A549 treated with ZK216348 at 1 μM for 4 hours (cell line): ENCODE data around the gene C2CD5. TPM values are rescaled to one million over a fixed set of nuclear protein-coding genes. Genes with fewer than 3 reads are reported as not detected.

Source experiments
- total RNA-seq: library from RNA; stranded (reverse); fragments of 200-300 nt; extraction: Qiagen RNA extraction; gene quantifications from 5 replicates; pipeline ENCODE4 v1.2.3, GENCODE V29; 2022; ENCODE audit warnings: low read depth

C2CD5 gene, protein sequence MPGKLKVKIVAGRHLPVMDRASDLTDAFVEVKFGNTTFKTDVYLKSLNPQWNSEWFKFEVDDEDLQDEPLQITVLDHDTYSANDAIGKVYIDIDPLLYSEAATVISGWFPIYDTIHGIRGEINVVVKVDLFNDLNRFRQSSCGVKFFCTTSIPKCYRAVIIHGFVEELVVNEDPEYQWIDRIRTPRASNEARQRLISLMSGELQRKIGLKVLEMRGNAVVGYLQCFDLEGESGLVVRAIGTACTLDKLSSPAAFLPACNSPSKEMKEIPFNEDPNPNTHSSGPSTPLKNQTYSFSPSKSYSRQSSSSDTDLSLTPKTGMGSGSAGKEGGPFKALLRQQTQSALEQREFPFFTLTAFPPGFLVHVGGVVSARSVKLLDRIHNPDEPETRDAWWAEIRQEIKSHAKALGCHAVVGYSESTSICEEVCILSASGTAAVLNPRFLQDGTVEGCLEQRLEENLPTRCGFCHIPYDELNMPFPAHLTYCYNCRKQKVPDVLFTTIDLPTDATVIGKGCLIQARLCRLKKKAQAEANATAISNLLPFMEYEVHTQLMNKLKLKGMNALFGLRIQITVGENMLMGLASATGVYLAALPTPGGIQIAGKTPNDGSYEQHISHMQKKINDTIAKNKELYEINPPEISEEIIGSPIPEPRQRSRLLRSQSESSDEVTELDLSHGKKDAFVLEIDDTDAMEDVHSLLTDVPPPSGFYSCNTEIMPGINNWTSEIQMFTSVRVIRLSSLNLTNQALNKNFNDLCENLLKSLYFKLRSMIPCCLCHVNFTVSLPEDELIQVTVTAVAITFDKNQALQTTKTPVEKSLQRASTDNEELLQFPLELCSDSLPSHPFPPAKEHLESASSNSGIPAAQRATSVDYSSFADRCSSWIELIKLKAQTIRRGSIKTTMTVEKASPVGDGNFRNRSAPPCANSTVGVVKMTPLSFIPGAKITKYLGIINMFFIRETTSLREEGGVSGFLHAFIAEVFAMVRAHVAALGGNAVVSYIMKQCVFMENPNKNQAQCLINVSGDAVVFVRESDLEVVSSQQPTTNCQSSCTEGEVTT
- total RNA-seq: 9.7 to 14.1 TPM (median 13.5 TPM) in 5 replicates

DNA sequence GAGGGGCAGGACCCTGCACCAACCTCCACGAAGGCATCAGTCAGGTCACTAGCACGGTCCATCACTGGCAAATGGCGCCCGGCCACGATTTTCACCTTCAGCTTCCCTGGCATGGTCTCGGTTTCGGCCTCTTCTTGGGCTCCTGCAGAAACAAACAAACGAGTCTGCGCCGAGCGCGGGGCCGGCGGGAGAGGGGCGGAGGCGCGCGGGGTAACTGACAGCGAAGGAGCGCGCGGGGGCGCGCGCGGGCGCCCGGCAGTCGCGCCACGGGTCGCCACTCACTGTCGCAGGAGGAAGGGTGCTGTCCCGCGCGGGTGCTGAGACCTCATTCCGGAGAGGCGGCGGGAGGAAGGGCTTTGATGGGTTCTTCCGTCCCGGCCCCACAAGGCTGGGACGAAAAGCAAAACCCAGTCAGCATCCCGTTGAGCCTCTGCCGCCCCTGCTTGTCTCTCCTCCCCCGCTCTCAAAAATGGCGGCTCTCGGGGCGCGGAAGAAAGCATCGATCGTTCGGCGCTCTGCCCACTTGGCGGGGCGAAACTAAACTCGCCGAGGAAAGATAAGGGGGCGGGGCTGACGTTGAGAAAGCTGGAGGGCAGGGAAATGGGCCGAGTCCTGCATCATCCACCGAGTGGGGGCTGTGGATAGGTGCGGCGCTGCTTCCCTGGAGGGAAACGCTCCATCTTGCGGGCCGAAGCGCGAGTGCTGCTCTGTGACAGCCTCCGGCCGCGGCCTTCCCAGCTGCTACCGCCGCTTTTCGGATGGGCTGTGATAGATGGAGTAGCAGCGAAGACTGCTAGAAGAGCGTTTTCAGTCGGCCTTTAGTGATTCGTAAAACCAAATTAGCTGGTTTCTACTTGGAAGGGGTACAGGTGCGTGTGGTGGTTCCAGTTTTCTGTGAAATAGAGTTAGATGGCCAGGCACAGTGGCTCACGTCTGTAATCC lies at the start of gene C2CD5:
Gene C2CD5, minus strand, starts transcription at position 505 of the 942 bp plus-strand sequence. Its CDS starts 392 bp downstream, at position 113.

Other genes with a start within 250 kb of the C2CD5 start
- gene ST8SIA1, start 209.8 kb downstream of the C2CD5 start, total RNA-seq: 0.11 TPM in 1 of 5 replicates, not detected in the others
- 24.9 to 37.6 TPM (median 35.8 TPM) in 5 replicates for gene ETNK1, start 80.6 kb upstream of the C2CD5 start, total RNA-seq